Measurements from ENCODE around the gene HSPH1. TPM values are rescaled to one million over a fixed set of nuclear protein-coding genes. Genes with fewer than 3 reads are reported as not detected.

Gene HSPH1
- total and polyA plus RNA-seq, 11 donors, result 24.6 to 88.1 (median 44.5) TPM

DNA sequence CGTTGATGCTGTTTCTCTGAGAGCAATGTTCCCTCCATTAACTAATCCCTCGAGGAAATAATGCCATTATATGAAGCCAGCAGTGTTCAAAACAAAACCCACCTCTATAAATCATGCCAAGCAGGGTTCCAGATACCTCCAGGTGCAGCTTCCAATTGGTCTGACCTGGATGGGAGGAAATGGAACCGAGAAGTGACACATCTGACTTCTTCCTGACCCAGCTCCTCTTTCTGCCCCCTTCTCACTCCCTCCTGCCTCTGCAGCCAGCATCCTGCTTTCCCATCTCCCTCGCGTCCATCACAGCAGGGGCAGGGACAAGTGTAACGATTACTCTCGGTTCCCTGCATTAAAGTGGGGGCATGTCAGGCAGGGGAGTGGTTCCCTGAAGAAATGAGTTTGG lies 37.5 kb downstream of the HSPH1 start:
- no peaks in the 10 kb centered on the region for H3K36me3 ChIP-seq
- H3K4me3 ChIP-seq, result no peak overlapping the region
- no peak overlapping the region for H3K27ac ChIP-seq
- intact Hi-C loops (cut with DNase I), result no loop called here
- DNase-seq, result no peak
- H3K4me1 ChIP-seq, result no peaks in the 10 kb centered on the region
- H3K27me3 ChIP-seq, result peaks cover 0 to 4% (median 0%) of the 10 kb centered on the region in 9 donors
- WGBS, 4 donors, result 43 to 59% (median 49%) methylated on average over 7 of the region's 7 CpGs
- no peaks in the 10 kb centered on the region for H3K9me3 ChIP-seq
- TF ChIP-seq POLR2A (IDR thresholded peaks at IDR 0.05), result no peak
- TF ChIP-seq, protein P1, sequence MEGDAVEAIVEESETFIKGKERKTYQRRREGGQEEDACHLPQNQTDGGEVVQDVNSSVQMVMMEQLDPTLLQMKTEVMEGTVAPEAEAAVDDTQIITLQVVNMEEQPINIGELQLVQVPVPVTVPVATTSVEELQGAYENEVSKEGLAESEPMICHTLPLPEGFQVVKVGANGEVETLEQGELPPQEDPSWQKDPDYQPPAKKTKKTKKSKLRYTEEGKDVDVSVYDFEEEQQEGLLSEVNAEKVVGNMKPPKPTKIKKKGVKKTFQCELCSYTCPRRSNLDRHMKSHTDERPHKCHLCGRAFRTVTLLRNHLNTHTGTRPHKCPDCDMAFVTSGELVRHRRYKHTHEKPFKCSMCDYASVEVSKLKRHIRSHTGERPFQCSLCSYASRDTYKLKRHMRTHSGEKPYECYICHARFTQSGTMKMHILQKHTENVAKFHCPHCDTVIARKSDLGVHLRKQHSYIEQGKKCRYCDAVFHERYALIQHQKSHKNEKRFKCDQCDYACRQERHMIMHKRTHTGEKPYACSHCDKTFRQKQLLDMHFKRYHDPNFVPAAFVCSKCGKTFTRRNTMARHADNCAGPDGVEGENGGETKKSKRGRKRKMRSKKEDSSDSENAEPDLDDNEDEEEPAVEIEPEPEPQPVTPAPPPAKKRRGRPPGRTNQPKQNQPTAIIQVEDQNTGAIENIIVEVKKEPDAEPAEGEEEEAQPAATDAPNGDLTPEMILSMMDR (IDR thresholded peaks at IDR 0.05), result no peak
- ATAC-seq, result no peak

DNA sequence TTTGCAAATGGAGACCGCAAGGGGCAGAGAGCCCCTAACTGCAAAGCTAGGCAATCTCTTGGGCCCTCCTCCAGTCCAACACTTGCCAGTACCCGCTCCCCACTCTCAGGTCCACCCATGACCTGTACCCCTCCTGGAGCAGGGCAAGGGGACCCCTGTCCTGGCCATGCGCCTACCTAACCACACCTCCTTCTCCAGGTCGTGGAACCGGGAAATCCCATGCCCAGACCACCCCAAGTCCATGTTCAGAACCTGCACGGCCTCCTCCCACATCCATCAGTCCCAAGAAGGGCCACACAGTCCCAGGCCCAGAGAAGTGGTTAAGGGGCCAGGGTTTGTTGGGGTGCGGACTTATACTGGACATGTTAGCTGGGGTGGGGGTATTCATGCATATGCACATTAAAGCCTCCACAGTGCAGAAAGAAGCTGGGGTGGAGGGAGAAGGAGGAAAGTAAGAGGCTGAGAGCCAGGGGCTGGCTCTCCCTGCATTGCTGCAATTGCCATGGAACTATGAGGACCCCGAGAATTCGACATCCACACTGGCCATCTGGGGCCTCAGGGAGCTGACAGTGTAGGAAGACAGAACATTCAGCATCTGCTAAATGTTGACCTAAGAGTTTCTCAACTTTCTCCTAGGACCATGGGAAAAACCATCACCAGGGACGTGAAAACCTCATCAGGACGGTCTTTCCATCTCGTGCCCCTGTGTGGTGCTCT lies 39.0 kb downstream of the HSPH1 start:
- Histone ChIP-seq H3K27ac (no peak overlapping the region), H3K4me3 (no peak overlapping the region), H3K27me3 (peaks cover 0 to 12% (median 0%) of the 10 kb centered on the region in 9 donors), H3K4me1 (no peaks in the 10 kb centered on the region), H3K36me3 (no peaks in the 10 kb centered on the region), H3K9me3 (no peaks in the 10 kb centered on the region)
- no peak for ATAC-seq
- 93 to 95% (median 94%) methylated on average over 11 to 12 of the region's 12 CpGs for whole genome bisulfite sequencing, 4 donors
- TF ChIP-seq, protein P1 (IDR thresholded peaks at IDR 0.05), result no peak
- TF ChIP-seq POLR2A (IDR thresholded peaks at IDR 0.05), result no peak
- intact Hi-C loops (cut with DNase I), result no loop called here
- no peak for DNase-seq

DNA sequence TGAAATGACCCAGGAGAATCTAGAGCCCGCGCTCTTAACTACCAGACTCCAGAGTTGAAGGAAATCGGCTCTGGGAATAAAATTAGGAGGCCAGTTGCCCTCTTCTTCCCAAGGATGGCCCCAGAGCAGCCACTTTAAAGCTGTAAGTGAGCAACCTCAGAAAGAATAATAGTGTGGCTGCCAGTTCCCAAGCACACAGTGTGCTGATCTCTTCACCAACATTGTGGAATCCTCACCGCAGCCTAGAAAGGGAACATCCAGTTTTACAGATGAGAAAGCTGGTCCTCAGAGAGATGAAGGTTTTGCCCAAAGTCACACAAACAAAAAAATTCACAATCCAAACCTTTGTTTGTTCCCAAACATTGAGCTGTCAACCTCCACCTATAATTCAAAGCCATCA lies 39.6 kb downstream of the HSPH1 start:
- ATAC-seq, result no peak

DNA sequence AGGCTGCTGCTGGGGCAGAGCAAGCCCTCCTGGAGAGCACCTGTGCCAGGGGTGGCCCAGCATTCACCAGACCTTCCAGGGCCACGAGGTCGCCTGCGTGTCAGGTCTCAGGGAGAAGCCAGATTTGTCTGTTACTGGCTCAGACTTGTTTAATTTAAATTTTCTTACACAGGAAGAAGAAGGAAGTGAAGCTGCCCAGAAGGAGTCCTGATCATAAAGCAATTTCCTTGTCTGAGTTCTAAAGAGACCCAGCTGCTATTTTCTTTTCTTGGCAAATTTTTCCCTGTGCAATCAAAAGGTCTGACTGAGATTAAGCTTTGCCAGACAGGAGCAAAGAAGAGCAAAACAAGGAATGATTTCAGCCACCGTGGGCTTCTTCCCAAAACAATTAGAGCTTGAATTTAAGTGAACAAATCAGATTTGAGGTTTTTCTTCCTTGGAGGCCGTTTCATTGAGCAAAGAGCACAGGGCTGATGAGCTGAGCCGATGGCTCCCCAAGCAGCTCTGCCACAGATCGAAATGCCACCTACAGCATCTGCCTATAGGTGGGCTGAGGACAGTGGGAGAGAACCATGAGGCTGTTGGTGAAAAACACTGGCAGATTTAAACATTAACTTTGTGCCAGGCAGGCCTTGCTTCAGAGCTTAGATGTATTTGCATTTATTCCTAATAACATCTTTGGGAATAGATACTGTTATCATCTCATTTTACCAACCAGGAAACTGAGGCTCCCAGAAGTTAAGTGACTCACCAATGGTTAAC lies 40.1 kb downstream of the HSPH1 start:
- Histone ChIP-seq H3K27me3 (peaks cover 0 to 16% (median 0%) of the 10 kb centered on the region in 9 donors), H3K4me1 (no peaks in the 10 kb centered on the region), H3K36me3 (no peaks in the 10 kb centered on the region), H3K27ac (no peak overlapping the region), H3K4me3 (no peak overlapping the region), H3K9me3 (no peaks in the 10 kb centered on the region)
- ATAC-seq, result no peak
- 61 to 64% (median 62%) methylated on average over 7 of the region's 7 CpGs for WGBS, 4 donors
- TF ChIP-seq, protein P1 (IDR thresholded peaks at IDR 0.05), result no peak
- TF ChIP-seq POLR2A (IDR thresholded peaks at IDR 0.05), result no peak
- DNase-seq, result no peak
- intact Hi-C loops (cut with DNase I), result no loop called here

More for the DNA sequence above, 39.6 kb downstream of the HSPH1 start:
- H3K9me3 ChIP-seq, result no peaks in the 10 kb centered on the region
- DNase-seq, result no peak
- no peaks in the 10 kb centered on the region for H3K4me1 ChIP-seq
- peaks cover 0 to 12% (median 0%) of the 10 kb centered on the region in 9 donors for H3K27me3 ChIP-seq
- TF ChIP-seq, protein P1 (IDR thresholded peaks at IDR 0.05), result no peak
- TF ChIP-seq POLR2A (IDR thresholded peaks at IDR 0.05), result no peak
- H3K36me3 ChIP-seq, result no peaks in the 10 kb centered on the region
- no peak overlapping the region for H3K27ac ChIP-seq
- 87 to 94% (median 93%) methylated on average over 4 of the region's 4 CpGs for WGBS, 4 donors
- intact Hi-C loops (cut with DNase I), result no loop called here
- no peak overlapping the region for H3K4me3 ChIP-seq

All from heart left ventricle (tissue), 16 donors.